AG10803 (cell line): ENCODE data around the gene NCF4.

Experiments
- DNase-seq: peaks from one replicate; pipeline ENCODE4 v3.0.0; 2010; ENCODE audit warnings: low read depth
- H3K4me3 ChIP-seq: 2 replicates; pipeline ENCODE4 v1.5.1; 2011; ENCODE audit warnings: mild to moderate bottlenecking, low read length, control low read depth
- CTCF ChIP-seq: conservative IDR thresholded peaks from 2 replicates; pipeline ENCODE4 v1.5.1; 2011; ENCODE audit warnings: mild to moderate bottlenecking, low read length, control low read depth, inconsistent platforms

The NCF4 gene

GRCh38 chr22:36913427-36914389 is 52.9 kb downstream of the NCF4 start, which contains the start of gene CSF2RB:
CSF2RB (plus strand) TSS chr22:36913628; CDS start chr22:36922208, 8,580 bp downstream.
- TF ChIP-seq CTCF: no peak
- no peak for DNase-seq
- H3K4me3 ChIP-seq: no peak within 1 kb of the TSS

- DNase-seq: no peak
- no peak overlapping the region for H3K4me3 ChIP-seq
- TF ChIP-seq CTCF: no peak
These were observed 53.6 kb downstream of the NCF4 start for GRCh38 chr22:36914390-36914752.

- TF ChIP-seq CTCF: no peak
- no peak overlapping the region for H3K4me3 ChIP-seq
- DNase-seq: no peak
These were observed 55.2 kb downstream of the NCF4 start for GRCh38 chr22:36916034-36916433.

DNA sequence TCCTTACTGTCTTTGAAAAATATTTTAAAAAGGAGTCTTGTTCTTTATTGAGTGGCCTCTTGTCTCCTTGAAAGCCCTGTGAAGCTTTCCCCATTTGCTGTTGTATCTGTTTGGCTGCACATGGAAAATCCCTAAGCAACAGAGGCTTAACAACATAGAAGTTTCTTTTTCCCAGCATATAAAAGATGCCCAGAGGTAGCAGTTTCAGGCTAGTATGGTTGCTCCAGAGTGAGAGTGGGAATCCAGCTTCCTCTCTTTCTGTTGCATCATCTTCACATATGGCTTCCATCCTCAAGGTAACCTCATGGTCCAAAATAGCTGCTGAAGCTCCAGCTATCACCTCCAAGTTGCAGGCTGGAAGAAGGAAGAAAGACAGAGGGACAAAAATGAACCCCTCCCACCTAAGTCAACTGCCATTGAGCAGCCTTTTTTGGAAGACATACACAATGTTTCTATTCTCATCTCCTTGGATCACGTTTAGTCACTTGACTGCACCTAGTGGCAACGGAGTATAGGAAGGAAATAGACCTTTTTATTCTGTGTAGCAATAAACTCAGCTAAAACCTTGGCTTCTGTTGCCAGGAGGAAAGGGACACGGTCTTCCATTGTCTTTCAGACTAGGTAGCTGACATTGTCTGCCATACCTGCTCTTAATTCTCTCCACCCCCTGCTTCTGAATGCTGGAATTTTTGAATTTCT is 57.9 kb downstream of the NCF4 start:
- TF ChIP-seq CTCF: no peak
- H3K4me3 ChIP-seq: no peak overlapping the region
- no peak for DNase-seq

DNA sequence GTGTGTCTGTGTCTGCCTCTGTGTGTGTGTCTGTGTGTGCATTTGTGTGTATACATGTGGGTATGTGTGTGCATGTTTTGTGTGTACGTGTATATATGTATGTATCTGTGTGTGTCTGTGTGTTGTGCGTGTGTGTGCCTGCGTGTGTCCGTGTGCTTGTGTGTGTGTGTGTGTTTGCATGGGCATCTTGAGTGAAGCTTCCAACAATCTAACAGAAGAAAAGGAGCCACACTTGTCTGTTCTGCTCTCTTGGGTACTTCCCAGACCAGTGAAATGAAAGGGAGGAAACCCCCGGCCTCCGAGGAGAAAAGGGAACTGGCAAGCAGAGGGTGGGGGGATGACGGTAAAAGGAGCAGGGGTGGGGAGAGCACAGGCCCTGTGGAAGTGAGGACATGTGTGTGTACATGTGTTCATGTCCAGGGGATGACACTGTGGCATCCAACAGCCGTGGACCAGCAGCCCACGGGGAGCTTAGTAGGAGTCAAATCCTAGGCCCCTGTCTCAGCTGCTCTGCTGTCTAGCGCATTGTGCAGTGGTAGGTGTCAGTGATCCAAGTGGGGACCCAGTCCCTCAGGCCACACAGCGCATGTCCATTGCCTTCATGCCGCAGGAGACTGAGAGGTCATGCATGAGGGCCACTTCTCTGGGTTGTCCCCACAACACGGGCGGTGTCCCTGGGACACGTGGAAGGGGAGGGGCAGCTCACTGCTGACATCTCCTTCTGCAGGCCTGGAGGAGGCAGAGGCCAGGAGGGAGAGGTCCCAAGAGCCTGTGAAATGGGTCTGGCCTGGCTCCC is 60.7 kb downstream of the NCF4 start:
- TF ChIP-seq CTCF: no peak
- DNase-seq: no peak

GRCh38 chr22:36922105-36922608 is 61.4 kb downstream of the NCF4 start:
- H3K4me3 ChIP-seq: no peak overlapping the region
- no peak for TF ChIP-seq CTCF
- DNase-seq: no peak

More for the DNA sequence above, 60.7 kb downstream of the NCF4 start:
- H3K4me3 ChIP-seq: no peak overlapping the region
